Measurements from ENCODE around the gene RASGRF1. TPM values are rescaled to one million over a fixed set of nuclear protein-coding genes. Genes with fewer than 3 reads are reported as not detected.

Gene RASGRF1
- total and polyA plus RNA-seq, 10 donors: 0.50 to 3.4 (median 1.8) TPM

- no peak for DNase-seq
- Histone ChIP-seq H3K27me3 (replicated peaks in 1 of 7) (no peaks in the 10 kb centered on the region), H3K9me3 (no peaks in the 10 kb centered on the region), H3K36me3 (no peaks in the 10 kb centered on the region), H3K4me3 (no peak overlapping the region), H3K27ac (no peak overlapping the region), H3K4me1 (peaks cover 6 to 45% (median 11%) of the 10 kb centered on the region in 6 donors)
- TF ChIP-seq CTCF (IDR thresholded peaks at IDR 0.05 in 8 of 11, conservative IDR thresholded peaks at IDR 0.05 in 3 of 11) (no peak), POLR2AphosphoS5 (IDR thresholded peaks at IDR 0.05) (no peak), POLR2A (IDR thresholded peaks at IDR 0.05) (no peak)
- 80 to 94% (median 87%) methylated on average over 4 of the region's 4 CpGs for WGBS, 5 donors
- intact Hi-C loops (cut with DNase I; ENCODE audit: low total_unique reads): no loop called here
Measured at GRCh38 chr15:78993257-78993930, 97.2 kb downstream of the RASGRF1 start.

- Histone ChIP-seq H3K27ac (no peak overlapping the region), H3K4me3 (no peak overlapping the region), H3K9me3 (no peaks in the 10 kb centered on the region), H3K27me3 (replicated peaks in 1 of 7) (no peaks in the 10 kb centered on the region), H3K36me3 (no peaks in the 10 kb centered on the region), H3K4me1 (peaks cover 7 to 47% (median 17%) of the 10 kb centered on the region in 6 donors)
- intact Hi-C loops (cut with DNase I; ENCODE audit: low total_unique reads): no loop called here
- TF ChIP-seq POLR2AphosphoS5 (IDR thresholded peaks at IDR 0.05): peak in 2 of 3 donors; percentile 39 to 43
- TF ChIP-seq CTCF (IDR thresholded peaks at IDR 0.05 in 8 of 11, conservative IDR thresholded peaks at IDR 0.05 in 3 of 11): no peak
- no peak for TF ChIP-seq POLR2A (IDR thresholded peaks at IDR 0.05)
- peak; percentile 66 for DNase-seq
- 63 to 70% (median 65%) methylated on average over 15 to 17 of the region's 17 CpGs for WGBS, 5 donors
Measured at GRCh38 chr15:78992416-78993256, 97.9 kb downstream of the RASGRF1 start.

GRCh38 chr15:78991879-78992278 is 98.7 kb downstream of the RASGRF1 start:
- TF ChIP-seq POLR2AphosphoS5 (IDR thresholded peaks at IDR 0.05) (no peak), POLR2A (IDR thresholded peaks at IDR 0.05) (no peak), CTCF (IDR thresholded peaks at IDR 0.05 in 8 of 11, conservative IDR thresholded peaks at IDR 0.05 in 3 of 11) (no peak)
- Histone ChIP-seq H3K27ac (no peak overlapping the region), H3K9me3 (no peaks in the 10 kb centered on the region), H3K4me3 (no peak overlapping the region), H3K36me3 (no peaks in the 10 kb centered on the region), H3K4me1 (peaks cover 7 to 47% (median 17%) of the 10 kb centered on the region in 6 donors), H3K27me3 (replicated peaks in 1 of 7) (no peaks in the 10 kb centered on the region)
- 87 to 93% (median 91%) methylated on average over 15 of the region's 15 CpGs for WGBS, 5 donors
- peak; percentile 65 for DNase-seq
- intact Hi-C loops (cut with DNase I; ENCODE audit: low total_unique reads): no loop called here

GRCh38 chr15:78991476-78991875 is 99.1 kb downstream of the RASGRF1 start:
- no peak for DNase-seq
- Histone ChIP-seq H3K4me1 (peaks cover 7 to 47% (median 17%) of the 10 kb centered on the region in 6 donors), H3K36me3 (no peaks in the 10 kb centered on the region), H3K9me3 (no peaks in the 10 kb centered on the region), H3K27ac (no peak overlapping the region), H3K27me3 (replicated peaks in 1 of 7) (no peaks in the 10 kb centered on the region), H3K4me3 (no peak overlapping the region)
- intact Hi-C loops (cut with DNase I; ENCODE audit: low total_unique reads): no loop called here
- TF ChIP-seq CTCF (IDR thresholded peaks at IDR 0.05 in 8 of 11, conservative IDR thresholded peaks at IDR 0.05 in 3 of 11) (no peak), POLR2A (IDR thresholded peaks at IDR 0.05) (no peak), POLR2AphosphoS5 (IDR thresholded peaks at IDR 0.05) (no peak)
- WGBS, 5 donors: 91 to 95% (median 94%) methylated on average over 7 to 10 of the region's 10 CpGs

Data from spleen (tissue), 11 donors.